Stimulated activated CD4-positive, alpha-beta T cell treated with anti-CD3 and anti-CD28 coated beads, TNF-alpha, amount 100 ng/mL, for 4 hours (primary cell): ENCODE data around the gene TIMP3.
"Not testable (repeated sequence)": the region's sequence is repeated elsewhere in the genome, so short reads cannot be mapped to it uniquely, and the experiment has no call there.

Experiments
- DNase-seq, 3 experiments: peaks; one replicate each; pipeline ENCODE4 v3.0.0-alpha.2; 2020; ENCODE audit warnings: low read depth in 3 of 3

The TIMP3 gene

DNA sequence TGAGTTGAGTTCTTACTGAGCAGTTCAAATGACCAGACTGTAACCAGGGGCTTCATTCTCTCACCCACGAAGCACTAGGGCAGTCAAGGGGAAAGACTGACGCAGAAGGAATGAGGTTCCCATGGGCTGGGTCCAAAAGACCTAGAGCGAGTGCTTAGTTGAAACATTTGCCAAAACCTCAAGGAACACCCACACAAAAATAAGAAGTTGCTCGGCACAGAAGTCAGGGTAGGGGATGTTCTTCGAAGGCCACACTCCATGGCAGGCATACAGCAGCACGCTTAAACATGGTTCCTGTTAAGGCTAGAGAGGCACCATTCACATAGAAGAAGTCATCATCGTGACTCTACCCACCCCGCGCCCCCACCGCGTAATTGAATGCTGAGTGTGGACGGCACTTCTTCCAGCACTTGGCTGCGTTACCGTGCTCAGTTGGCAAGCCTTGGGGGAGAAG is 52.9 kb downstream of the TIMP3 start:
- DNase-seq: no peak

DNA sequence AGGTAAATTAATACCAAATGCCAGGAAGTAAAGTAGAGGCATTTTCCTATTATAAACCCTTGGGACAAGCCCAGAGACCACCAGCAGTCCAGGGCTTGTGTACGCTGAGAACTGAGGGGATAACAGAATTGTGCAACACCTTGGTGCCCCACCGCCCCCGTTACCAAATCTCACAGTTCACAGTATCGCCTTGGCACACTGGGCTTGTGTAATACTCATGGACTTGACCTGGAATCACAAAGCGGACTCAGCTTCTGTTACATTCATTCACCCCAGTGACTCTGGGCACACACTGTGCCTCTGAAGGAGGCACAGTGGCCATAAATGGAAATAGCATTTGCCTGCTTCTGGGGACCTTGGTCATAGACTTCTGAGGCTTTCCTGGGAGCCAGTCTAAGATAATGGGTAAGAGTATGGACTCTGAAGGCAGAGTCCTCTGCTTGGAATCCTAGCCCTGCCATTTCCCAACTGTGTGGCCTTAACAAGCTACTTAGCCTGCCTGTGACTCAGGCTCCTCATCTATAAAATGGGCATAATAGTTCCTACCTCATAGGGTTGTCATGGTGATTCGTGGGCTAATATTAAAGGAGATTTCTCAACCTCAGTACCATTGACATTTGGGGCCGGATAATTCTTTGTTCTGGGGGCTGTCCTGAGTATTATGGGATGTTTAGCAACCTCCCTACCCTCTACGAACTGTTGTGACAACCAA is 53.7 kb downstream of the TIMP3 start:
- DNase-seq: no peak

DNA sequence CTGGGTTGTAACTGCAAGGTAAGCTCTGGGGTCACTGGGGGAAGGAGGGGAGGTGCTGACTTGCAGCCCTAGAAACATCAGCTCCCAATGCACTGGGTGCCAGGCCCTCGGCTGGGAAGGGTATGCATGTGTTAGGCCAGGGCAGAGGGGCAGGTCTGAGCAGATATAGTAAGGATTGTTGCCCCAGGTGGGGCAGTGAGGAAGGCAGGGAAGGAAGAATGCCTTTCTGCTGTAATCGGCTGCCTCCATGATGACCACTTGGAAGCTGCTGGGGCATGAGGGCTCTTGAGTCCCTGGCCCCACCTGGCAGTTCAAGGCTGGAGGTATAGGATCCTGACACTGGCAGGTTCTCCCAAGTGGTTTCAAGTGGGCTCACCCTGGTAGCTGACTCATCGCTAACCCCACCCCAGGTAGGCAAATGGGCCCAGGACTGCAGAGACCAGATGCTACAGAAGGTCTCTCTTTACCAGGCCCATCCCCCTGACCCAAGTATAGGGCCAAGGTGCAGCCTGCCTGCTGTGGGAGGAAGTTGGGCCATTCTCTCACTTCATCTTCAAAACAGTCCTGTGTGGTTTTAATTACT is 56.7 kb downstream of the TIMP3 start:
- no peak for DNase-seq

DNA sequence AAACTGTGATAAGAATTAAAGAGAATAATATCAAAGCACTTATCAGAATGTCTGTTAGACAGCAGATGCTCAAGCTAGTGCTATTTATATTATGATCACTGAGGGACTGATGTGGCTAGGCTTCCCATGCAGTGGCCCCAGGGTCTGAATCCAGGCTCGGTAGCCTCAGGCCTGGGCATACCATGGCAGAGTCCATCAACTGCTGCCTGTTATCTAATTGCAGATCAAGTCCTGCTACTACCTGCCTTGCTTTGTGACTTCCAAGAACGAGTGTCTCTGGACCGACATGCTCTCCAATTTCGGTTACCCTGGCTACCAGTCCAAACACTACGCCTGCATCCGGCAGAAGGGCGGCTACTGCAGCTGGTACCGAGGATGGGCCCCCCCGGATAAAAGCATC is 57.5 kb downstream of the TIMP3 start:
- no peak for DNase-seq

DNA sequence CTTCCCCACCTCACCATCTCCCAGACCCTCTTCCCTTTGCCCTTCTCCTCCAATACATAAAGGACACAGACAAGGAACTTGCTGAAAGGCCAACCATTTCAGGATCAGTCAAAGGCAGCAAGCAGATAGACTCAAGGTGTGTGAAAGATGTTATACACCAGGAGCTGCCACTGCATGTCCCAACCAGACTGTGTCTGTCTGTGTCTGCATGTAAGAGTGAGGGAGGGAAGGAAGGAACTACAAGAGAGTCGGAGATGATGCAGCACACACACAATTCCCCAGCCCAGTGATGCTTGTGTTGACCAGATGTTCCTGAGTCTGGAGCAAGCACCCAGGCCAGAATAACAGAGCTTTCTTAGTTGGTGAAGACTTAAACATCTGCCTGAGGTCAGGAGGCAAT is 58.2 kb downstream of the TIMP3 start:
- no peak for DNase-seq

DNA sequence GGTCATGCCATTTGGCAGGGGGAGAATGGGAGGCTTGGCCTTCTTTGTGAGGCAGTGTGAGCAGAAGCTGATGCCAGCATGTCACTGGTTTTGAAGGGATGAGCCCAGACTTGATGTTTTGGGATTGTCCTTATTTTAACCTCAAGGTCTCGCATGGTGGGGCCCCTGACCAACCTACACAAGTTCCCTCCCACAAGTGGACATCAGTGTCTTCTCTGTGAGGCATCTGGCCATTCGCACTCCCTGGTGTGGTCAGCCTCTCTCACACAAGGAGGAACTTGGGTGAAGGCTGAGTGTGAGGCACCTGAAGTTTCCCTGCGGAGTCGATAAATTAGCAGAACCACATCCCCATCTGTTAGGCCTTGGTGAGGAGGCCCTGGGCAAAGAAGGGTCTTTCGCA is 59.8 kb downstream of the TIMP3 start:
- no peak for DNase-seq

DNA sequence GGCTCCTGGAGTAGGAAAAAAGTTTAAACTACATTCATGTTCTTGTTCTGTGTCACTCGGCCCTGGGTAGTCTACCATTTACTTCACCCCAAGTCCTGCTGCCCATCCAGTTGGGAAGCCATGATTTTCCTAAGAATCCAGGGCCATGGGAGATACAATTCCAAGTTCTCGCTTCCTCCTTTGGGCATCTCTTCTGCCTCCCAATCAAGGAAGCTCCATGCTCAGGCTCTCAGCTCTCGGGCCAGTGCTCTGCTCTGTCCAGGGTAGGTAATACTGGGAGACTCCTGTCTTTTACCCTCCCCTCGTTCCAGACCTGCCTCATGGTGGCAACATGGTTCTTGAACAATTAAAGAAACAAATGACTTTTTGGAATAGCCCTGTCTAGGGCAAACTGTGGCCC is 60.6 kb downstream of the TIMP3 start:
- DNase-seq: no peak

DNA sequence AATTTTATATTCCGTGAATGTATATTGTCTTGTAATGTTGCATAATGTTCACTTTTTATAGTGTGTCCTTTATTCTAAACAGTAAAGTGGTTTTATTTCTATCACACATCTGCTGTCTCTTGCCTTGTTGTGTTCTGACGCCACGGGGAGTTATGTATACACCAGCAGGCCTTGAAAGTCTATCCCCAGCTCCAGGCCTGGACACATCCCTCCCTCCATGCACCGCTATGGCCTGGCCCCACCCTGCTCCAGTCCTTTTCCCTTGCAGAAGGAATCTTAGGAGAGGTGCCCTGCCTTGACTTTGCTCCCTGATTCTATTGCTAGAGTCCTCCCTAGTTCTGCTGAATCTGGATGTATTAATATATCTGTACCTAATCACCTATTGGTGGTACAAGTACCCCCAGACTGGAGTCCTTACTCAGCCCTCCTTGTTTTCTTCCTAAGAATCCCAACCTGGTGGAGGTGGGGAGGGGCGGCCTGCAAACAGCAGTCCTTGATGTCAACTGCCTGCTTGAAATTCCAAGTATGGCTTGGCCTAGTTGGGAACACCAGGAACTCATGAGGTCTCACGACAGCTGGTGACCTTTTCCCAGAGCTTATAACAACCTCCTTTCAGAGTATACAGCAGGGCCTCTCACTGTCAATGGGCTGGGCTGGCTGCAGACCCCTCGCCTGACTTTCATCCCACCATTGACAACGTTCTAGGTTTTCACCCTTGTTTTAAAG is 61.6 kb downstream of the TIMP3 start:
- DNase-seq: no peak

DNA sequence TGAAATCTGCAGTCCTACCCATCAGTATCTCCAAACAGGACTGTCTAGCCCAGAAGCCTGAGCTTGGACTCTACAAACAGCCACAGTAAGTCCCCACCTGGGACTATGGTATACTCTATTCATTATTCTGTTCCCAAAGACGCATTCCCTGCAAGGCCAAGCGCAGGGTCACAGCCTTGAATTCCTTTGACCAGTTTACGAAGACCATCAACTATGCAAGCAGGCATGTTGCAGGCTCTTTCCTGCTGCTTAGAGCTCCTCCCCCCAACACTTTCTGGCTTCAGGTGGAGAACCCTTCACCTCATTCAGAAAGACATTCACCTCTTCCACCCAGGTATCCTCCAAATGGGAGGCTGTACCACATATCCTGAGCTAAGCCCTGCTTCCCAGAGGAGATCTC is 62.5 kb downstream of the TIMP3 start:
- DNase-seq: no peak

DNA sequence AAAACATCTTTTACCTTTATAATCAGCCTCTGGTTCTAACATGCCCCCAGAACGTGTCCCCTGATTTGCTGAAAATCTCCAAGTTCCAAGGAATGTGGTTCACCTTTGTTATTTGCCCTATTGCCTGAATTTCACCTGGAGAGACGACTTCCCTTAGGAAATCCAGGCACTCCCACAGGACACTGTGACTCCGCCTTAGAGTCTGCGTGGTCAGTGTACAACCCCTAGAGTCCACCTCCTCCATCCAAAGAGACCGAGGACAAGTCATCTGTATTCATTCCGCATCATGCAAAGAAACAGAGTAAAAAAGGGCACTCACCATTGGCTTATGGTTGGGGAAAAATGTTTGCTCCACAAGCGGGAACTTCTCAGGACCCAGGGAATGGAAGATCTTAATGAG is 63.1 kb downstream of the TIMP3 start:
- DNase-seq: no peak

DNA sequence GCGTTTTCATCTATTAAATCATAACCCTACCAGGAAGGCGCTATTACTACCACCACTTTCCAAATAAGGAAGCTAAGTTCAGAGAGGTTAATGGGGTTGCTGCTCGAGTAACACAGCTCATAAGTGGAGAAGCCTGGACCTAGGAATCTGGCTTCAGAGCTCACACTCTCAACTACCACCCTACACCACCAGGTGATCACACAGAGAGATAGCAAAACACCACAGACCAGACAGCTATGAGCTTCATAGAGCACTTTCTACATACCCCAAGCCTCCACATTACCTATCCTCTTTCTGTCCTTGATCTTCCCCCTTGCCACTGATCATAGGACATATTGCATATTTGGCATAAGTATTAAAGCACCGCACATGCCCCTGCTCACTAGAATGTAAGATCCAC is 65.4 kb downstream of the TIMP3 start:
- no peak for DNase-seq

DNA sequence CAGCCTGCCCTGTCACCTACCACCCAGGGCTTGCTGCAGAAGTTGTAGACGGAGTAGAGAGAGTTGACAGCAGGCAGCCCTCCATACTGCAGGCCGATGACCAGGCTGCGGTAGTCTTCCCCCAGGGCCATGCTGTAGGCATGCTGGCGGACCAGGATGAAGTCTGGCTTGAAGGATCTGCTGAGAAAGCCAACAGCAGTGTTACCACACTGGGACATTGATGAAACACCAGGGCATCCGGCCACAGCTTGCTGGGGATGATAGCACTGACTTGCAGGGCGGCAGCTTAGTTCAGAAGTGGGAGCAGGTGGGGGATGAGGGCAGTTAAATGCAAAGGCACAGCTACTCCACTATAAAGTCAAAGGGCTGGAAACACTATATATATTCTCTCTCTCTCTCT is 67.4 kb downstream of the TIMP3 start:
- no peak for DNase-seq

DNA sequence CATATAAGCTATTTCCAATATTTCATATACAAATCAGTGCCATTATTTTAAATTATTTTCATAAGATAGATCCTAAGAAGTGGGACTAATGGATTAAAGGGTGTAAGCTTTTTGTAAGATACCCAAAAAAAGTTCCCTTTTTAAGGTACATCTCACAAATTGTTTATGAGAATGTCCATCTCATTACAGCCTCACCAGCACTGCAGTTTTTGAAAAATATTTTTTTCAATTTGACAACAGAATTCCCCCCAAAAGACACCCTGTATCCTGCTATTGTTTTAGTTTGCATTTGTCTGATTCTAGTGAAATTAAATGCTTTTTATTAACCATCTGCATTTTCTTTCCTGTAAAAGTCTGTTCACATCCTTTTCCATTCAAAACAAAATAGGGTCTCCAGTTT is 69.0 kb downstream of the TIMP3 start:
- DNase-seq: no peak

DNA sequence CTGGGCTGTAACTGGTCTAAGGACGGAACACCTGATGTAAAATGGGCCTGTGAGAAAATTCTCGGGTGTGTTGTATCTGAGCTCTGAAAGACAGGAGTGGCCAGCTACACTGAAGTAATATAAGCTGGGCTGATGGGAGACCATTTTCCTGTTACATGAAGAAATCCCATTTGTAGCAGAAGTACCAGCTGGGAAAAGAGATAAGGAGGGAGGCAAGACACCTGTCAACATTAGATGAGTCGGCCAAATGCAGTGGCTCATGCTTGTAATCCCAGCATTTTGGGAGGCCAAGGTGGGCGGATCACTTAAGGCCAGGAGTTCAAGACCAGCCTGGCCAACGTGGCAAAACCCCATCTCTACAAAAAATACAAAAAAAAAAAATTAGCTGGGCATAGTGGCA is 72.1 kb downstream of the TIMP3 start:
- DNase-seq: not testable (repeated sequence)

DNA sequence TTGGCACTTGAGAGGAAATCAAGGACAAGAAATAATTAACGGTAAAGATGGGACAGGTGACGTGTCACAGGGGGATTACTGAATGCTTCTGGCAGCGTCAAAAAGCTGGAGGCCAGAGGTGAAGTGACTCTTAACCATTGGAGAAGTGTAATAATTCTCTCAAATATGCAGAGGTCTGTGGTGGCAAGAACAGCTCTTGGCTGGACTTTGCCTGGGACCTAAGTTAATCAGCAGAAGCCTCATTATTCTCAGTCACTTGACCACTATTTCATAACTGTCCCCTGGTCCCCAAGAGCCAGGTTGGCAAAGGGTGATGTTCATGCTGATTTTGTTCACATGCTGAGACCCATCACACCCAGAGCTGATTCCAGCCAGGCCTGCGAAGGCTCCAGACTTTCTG is 72.9 kb downstream of the TIMP3 start:
- no peak for DNase-seq

DNA sequence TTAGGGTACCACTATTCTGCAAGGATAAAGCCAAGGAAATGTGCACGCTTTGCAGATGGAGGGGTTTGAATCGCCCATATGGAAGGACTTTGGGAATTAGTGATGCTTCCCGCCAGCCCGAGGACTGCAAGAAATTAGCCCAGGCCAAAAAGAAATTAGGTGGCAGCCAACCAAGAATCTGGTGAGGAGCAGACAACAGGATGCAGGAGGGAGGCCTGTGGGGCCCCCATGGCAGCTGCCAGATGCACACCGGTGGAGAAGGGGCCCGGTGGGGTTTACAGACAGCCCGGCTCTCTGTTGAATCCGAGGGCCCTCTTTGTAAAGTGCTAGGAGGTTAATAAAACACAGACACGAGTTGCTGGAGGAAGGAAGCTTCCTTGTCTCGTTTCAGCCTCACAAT is 73.5 kb downstream of the TIMP3 start:
- DNase-seq: no peak

DNA sequence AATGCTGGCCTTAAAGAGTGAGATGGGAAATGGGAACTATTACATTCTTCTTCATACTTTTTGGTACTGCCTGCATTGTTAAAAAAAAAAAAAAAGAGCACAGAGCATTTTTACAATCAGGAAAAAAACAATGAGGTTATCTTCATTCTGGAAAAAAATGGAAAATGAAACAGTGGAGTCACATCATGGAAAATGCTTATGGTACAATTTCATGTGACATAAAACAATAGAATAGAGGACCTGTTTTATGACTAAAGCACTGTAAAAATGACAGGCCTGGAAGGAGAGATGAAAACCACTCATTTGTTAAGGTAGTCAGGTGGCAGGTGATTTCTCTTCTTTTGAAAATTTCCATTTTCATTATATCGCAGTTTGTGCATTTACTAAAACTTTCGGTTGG is 75.0 kb downstream of the TIMP3 start:
- DNase-seq: no peak

DNA sequence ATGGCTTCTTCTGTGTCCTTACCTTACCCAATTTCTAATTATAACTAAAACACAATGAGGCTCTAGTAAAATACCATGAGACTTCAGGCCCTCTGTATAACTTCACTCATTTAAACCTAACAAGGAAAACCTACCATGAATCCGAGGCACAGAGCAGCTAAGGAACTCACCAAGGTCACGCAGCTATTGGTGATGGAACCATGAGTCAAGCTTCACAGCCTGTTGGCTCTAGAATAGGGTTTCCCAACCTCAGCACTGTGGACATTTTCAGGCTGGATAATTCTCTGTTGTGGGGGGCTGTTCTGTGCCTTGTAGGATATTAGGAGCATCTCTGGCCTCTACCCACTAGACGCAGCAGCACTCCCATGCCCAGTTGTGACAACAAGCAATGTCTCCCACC is 75.7 kb downstream of the TIMP3 start:
- no peak for DNase-seq

DNA sequence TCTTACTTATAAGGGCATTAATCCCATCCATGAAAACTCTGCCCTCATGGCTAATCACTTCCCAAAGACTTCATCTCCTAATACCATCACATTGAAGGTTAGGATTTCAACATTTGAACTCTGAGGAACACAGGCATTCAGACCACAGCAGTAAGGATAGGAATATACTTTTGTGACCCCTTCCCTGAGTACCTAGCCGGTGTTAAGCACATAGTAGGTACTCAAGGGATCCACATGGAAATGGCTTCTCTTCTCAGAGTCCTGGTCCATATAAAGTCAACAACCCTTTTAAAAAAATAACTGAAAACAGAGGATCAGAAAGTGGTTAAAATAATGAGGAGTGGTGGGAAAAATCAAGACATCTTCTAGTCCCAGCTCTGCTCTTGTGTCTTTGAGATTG is 78.0 kb downstream of the TIMP3 start:
- DNase-seq: no peak

DNA sequence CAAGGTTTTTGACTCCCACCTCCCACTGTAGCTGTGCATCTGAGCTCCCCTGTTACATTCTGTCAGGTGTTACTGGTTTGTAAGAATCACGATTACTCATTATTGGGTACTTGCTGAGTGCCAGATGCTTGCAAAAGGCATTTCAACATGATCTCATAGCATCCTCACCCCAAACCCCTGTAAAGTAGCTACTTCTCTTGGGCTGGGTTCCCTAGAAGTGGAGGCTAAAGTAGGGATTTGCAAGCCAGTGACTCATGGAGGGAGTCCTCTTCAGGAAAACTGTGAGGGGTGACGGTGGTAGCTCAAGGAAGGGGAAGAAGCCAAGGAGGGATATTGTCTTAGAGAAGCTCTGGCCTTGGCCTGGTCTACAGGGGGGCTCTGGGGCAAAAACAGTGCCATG is 78.6 kb downstream of the TIMP3 start:
- DNase-seq: no peak

DNA sequence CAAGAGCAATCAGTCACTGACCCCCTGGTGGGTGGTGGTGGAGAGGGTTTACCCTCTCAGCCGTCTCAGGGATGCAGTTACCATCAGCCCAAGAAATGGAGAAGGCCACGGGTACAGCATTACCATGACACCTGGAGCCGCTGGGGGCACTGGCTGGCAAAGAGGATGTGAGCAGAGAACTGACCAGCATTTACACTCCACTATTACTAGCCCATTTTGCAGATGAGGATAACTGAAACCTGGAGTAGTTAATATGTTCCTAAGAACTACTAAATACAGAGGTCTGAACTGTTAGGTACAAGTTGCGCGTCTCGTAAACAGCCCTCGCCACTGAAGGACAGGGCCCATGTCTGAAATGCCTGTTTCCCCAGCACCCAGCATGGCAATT is 79.0 kb downstream of the TIMP3 start:
- DNase-seq: no peak

DNA sequence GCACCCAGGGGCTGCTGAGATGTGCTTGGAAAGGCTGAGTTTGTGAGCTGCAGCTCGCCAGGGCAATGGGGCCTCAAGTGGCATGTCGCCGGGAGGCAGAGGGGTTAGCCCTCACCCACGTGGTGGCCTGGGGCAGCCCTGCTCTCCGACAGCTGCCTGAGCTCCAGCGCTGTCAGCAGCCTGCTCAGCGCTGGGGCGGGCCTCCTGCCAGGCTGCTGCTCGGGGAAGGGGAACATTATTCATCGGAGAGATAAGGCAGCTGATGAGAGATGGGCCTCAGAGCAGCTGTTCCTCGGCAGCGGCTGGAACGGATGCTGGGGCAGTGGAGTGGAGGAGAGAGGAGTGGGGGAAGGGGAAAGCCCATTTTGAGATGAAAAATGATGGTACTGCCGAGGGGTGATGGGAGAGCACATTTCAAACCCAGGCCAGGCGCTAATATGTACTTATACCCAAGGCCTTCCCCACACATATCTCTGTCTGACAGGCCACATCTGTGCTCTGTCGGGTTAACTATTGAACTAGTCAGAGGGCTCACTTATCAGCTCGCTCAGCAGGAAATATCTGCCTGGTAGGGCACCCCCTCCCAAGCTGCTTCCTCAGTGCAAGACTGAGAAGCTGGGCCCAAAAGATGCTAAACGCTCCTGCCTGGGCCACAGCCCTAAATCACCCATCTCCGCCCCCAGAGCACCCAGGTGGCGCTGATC is 79.5 kb downstream of the TIMP3 start:
- no peak for DNase-seq

DNA sequence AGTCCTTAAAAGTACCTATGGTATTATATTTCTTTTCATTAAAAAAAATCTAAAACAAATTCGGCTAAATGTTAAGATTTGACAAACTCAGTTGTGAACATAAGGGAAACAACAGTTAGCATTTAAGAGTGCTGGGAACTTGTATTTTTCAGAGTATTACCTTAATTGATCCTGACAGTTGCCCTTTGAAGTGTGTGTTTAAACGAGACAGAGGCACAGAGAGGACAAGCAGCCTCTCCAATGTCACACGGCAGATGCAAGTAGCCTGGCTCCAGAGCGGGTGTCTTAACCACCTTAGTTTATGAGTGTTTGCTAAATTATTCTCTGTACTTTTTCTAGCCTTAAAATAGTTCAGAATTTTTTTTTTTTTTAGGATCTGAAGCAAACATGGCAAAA is 80.9 kb downstream of the TIMP3 start:
- no peak for DNase-seq
